ENCODE measurements around the gene ARMC10. TPM values are rescaled to one million over a fixed set of nuclear protein-coding genes. Genes with fewer than 3 reads are reported as not detected.
"Not testable (repeated sequence)": the region's sequence is repeated elsewhere in the genome, so short reads cannot be mapped to it uniquely, and the experiment has no call there.

ARMC10 gene
- total RNA-seq, result 8.6 TPM

GRCh38 chr7:103074519-103075336 lies at the start of gene ARMC10, which contains the start of gene FBXL13:
Gene ARMC10, plus strand, starts transcription at chr7:103075140. Its CDS starts 133 bp downstream, at chr7:103075273.
Gene FBXL13, minus strand, starts transcription at chr7:103074796.
- Histone ChIP-seq H3K9me3 (ENCODE audit: low read depth, low read length) (no peaks in the 10 kb centered on the region), H3K4me1 (ENCODE audit: insufficient read depth, low read length) (peaks cover 41% of the 10 kb centered on the region), H3K4me3 (ENCODE audit: low read length) (peak within 1 kb of the TSS; percentile 50), H3K27me3 (ENCODE audit: insufficient read depth, low read length) (no peaks in the 10 kb centered on the region)

DNA sequence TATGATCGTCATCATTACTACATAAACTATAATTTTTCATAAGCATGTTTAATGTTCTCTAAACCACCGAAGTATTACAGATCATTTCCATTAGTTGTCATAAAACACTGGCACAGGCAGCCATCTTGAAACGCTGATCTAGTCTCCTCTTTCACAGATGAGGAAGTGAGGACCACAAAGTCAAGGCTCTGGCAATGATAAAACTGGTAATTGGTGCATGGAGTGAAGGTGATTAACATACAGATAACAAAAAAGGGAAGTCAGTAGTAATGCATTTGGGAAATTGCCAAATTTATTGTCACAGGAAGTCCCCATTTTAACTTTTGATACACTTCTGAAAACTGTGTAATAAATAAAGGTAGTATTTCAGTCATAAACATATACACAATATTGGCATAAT lies 49.6 kb upstream of the ARMC10 start:
- Histone ChIP-seq H3K27me3 (ENCODE audit: insufficient read depth, low read length) (no peaks in the 10 kb centered on the region), H3K4me1 (ENCODE audit: insufficient read depth, low read length) (no peaks in the 10 kb centered on the region), H3K4me3 (ENCODE audit: low read length) (no peak overlapping the region), H3K9me3 (ENCODE audit: low read depth, low read length) (no peaks in the 10 kb centered on the region)

DNA sequence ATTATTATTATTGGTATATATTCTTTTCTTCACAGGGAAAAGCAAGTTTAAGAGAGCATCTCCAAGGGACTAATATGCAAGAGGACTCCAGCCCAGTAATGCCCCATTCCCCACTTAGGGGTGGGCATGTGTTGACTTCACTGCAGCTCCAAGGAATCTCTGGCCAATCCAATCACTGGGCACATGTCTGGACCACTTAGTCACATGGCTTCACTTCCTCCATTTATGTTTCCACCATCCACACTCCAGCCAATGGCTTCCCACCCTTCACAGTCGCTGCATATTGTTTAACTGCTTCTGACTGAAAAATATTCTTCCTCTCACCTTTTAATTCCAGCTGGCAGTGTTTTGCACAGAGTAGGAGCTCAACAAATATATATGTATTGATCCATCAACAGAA lies 43.9 kb upstream of the ARMC10 start:
- Histone ChIP-seq H3K9me3 (ENCODE audit: low read depth, low read length) (no peaks in the 10 kb centered on the region), H3K4me3 (ENCODE audit: low read length) (no peak overlapping the region), H3K4me1 (ENCODE audit: insufficient read depth, low read length) (no peaks in the 10 kb centered on the region), H3K27me3 (ENCODE audit: insufficient read depth, low read length) (no peaks in the 10 kb centered on the region)

- no peaks in the 10 kb centered on the region for H3K9me3 ChIP-seq (ENCODE audit: low read depth, low read length)
- no peak overlapping the region for H3K4me3 ChIP-seq (ENCODE audit: low read length)
- H3K4me1 ChIP-seq (ENCODE audit: insufficient read depth, low read length), result no peaks in the 10 kb centered on the region
- no peaks in the 10 kb centered on the region for H3K27me3 ChIP-seq (ENCODE audit: insufficient read depth, low read length)
Measured at GRCh38 chr7:103031781-103032180, 43.2 kb upstream of the ARMC10 start.

DNA sequence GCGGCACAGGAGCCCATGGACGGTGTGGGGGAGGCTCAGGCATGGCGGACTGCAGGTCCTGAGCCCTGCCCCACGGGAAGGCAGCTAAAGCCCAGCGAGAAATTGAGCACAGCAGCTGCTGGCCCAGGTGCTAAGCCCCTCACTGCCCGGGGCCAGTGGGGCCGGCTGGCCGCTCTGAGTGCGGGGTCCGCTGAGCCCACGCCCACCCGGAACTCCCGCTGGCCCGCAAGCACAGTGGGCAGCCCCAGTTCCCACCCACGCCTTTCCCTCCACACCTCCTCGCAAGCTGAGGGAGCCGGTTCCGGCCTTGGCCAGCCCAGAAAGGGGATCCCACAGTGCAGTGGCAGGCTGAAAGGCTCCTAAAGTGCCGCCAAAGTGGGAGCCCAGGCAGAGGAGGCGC lies 40.6 kb upstream of the ARMC10 start:
- not testable (repeated sequence) for H3K4me1 ChIP-seq (ENCODE audit: insufficient read depth, low read length); H3K27me3 ChIP-seq (ENCODE audit: insufficient read depth, low read length); H3K4me3 ChIP-seq (ENCODE audit: low read length); H3K9me3 ChIP-seq (ENCODE audit: low read depth, low read length)

DNA sequence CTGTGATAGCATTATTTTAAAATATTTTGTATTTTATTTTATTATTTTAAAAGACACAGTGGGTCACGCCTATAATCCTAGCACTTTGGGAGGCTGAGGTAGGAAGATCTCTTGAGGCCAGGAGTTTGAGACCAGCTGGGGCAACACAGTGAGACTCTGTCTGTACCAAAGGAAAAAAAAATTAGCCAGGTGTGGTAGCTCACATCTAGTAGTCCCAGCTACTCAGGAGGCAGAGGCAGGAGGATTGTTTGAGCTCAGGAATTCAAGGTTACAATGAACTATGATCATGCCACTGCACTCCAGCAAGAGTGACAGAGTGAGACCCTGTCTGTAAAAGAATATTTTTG lies 37.5 kb upstream of the ARMC10 start:
- Histone ChIP-seq H3K4me1 (ENCODE audit: insufficient read depth, low read length) (no peaks in the 10 kb centered on the region), H3K27me3 (ENCODE audit: insufficient read depth, low read length) (no peaks in the 10 kb centered on the region), H3K9me3 (ENCODE audit: low read depth, low read length) (no peaks in the 10 kb centered on the region), H3K4me3 (ENCODE audit: low read length) (no peak overlapping the region)

DNA sequence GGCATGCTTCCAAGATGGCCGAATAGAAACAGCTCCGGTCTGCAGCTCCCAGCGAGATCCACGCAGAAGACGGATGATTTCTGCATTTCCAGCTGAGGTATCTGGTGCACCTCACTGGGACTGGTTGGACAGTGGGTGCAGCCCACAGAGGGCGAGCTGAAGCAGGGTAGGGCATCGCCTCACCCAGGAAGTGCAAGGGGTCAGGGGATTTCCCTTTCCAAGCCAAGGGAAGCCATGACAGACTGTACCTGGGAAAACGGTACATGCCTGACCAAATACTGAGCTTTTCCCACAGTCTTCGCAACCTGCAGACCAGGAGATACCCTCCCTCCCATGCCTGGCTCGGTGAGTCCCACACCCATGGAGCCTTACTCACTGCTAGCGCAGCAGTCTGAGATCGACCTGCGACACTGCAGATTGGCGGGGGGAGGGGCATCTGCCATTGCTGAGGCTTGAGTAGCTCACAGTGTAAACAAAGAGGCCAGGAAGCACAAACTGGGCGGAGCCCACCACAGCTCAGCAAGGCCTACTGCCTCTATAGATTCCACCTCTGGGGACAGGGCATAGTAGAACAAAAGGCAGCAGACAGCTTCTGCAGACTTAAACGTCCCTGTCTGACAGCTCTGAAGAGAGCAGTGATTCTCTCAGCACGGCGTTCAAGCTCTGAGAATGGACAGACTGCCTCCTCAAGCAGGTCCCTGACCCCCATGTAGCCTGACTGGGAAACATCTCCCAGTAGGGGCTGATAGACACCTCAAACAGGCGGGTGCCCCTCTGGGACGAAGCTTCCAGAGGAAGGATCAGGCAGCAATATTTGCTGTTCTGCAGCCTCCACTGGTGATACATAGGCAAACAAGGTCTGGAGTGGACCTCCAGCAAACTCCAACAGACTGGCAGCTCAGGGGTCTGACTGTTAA lies 36.9 kb upstream of the ARMC10 start:
- not testable (repeated sequence) for H3K4me3 ChIP-seq (ENCODE audit: low read length); H3K27me3 ChIP-seq (ENCODE audit: insufficient read depth, low read length); H3K4me1 ChIP-seq (ENCODE audit: insufficient read depth, low read length); H3K9me3 ChIP-seq (ENCODE audit: low read depth, low read length)

DNA sequence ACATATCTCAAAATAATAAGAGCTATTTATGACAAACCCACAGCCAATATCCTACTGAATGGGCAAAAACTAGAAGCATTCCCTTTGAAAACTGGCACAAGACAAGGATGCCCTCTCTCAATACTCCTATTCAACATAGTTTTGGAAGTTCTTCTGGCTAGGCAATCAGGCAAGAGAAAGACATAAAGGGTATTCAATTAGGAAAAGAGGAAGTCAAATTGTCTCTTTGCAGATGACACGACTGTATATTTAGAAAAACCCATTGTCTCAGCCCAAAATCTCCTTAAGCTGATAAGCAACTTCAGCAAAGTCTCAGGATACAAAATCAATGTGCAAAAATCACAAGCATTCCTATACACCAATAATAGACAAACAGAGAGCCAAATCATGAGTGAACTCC lies 33.1 kb upstream of the ARMC10 start:
- not testable (repeated sequence) for H3K4me3 ChIP-seq (ENCODE audit: low read length); H3K4me1 ChIP-seq (ENCODE audit: insufficient read depth, low read length)

DNA sequence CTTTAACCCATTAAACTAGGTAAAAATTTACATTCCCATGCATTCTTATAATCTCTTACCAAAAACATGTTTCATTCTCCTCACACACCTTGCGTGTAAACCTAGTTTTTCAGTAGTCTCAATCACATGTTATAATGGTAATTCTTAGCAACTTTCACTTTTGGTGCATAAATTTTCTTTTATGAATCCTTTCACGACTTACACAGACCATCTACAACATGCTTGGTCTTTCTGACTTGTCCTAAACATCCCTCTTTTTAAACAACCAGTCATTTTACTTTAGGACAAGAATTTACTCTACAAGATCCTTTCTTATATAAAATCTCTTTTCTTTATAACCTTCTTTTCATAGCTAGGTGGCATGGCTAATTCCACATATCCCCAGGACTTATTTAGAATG lies 26.1 kb upstream of the ARMC10 start:
- Histone ChIP-seq H3K4me3 (ENCODE audit: low read length) (no peak overlapping the region), H3K27me3 (ENCODE audit: insufficient read depth, low read length) (no peaks in the 10 kb centered on the region), H3K4me1 (ENCODE audit: insufficient read depth, low read length) (no peaks in the 10 kb centered on the region), H3K9me3 (ENCODE audit: low read depth, low read length) (no peaks in the 10 kb centered on the region)

More for the DNA sequence above, 33.1 kb upstream of the ARMC10 start:
- not testable (repeated sequence) for H3K27me3 ChIP-seq (ENCODE audit: insufficient read depth, low read length); H3K9me3 ChIP-seq (ENCODE audit: low read depth, low read length)

DNA sequence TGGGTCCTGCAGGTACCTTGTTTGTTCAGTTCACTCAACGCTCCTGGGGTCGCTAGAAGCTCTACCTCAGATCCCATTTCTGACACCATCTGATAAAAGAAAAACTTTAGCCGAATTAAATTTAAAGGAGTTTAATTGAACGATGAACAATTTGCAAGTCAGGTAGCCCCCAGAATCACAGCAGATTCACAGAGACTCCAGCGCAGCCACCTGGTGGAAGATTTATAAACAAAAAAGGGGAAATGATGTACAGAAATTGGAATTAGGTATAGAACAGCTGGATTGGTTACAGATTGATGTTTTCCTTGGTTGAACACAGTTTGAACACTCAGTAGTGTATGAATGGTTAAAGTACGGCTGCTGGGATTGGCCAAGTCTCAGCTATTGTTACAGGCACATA lies 23.4 kb upstream of the ARMC10 start:
- Histone ChIP-seq H3K27me3 (ENCODE audit: insufficient read depth, low read length) (no peaks in the 10 kb centered on the region), H3K4me1 (ENCODE audit: insufficient read depth, low read length) (no peaks in the 10 kb centered on the region), H3K4me3 (ENCODE audit: low read length) (no peak overlapping the region), H3K9me3 (ENCODE audit: low read depth, low read length) (no peaks in the 10 kb centered on the region)

DNA sequence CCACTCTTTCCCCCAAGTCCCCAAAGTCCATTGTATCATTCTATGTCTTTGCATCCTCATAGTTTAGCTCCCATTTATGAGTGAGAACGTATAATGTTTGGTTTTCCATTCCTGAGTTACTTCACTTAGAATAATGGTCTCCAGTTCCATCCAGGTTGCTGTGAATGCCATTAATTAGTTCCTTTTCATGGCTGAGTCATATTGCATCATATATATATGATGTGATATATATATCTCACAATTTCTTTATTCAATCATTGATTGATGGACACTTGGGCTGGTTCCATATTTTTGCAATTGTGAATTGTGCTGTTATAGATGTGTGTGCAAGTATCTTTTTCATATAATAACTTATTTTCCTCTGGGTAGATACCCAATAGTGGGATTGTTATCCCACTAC lies 18.9 kb upstream of the ARMC10 start:
- not testable (repeated sequence) for H3K4me3 ChIP-seq (ENCODE audit: low read length)

GRCh38 chr7:103058122-103058521 lies 16.8 kb upstream of the ARMC10 start:
- no peaks in the 10 kb centered on the region for H3K9me3 ChIP-seq (ENCODE audit: low read depth, low read length)
- H3K4me3 ChIP-seq (ENCODE audit: low read length), result no peak overlapping the region
- no peaks in the 10 kb centered on the region for H3K4me1 ChIP-seq (ENCODE audit: insufficient read depth, low read length)
- H3K27me3 ChIP-seq (ENCODE audit: insufficient read depth, low read length), result no peaks in the 10 kb centered on the region

More for the DNA sequence above, 18.9 kb upstream of the ARMC10 start:
- H3K4me1 ChIP-seq (ENCODE audit: insufficient read depth, low read length); H3K9me3 ChIP-seq (ENCODE audit: low read depth, low read length); H3K27me3 ChIP-seq (ENCODE audit: insufficient read depth, low read length): not testable (repeated sequence)

DNA sequence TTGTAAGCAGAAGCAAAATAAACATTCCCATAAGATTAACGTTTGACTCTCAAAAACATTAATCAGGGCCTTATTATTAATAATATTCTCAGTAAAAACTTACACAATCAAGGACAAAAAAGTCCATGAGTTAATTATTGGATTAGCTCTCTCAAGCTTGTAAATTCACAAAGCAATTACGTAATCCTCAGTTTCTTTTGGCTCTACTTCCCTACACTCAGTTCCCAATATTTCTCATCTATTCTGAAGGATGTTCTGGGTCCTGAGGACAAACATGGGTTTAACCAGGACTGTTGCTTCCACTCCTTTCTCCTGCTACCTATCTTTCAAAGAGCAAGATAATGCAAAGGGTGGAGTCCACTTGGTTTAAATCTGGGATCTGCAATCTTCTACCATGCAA lies 15.5 kb upstream of the ARMC10 start:
- Histone ChIP-seq H3K27me3 (ENCODE audit: insufficient read depth, low read length) (no peaks in the 10 kb centered on the region), H3K9me3 (ENCODE audit: low read depth, low read length) (no peaks in the 10 kb centered on the region), H3K4me3 (ENCODE audit: low read length) (no peak overlapping the region), H3K4me1 (ENCODE audit: insufficient read depth, low read length) (no peaks in the 10 kb centered on the region)

- H3K27me3 ChIP-seq (ENCODE audit: insufficient read depth, low read length), result no peaks in the 10 kb centered on the region
- H3K9me3 ChIP-seq (ENCODE audit: low read depth, low read length), result no peaks in the 10 kb centered on the region
- no peak overlapping the region for H3K4me3 ChIP-seq (ENCODE audit: low read length)
- H3K4me1 ChIP-seq (ENCODE audit: insufficient read depth, low read length), result no peaks in the 10 kb centered on the region
Measured at GRCh38 chr7:103063895-103064294, 11.0 kb upstream of the ARMC10 start.

DNA sequence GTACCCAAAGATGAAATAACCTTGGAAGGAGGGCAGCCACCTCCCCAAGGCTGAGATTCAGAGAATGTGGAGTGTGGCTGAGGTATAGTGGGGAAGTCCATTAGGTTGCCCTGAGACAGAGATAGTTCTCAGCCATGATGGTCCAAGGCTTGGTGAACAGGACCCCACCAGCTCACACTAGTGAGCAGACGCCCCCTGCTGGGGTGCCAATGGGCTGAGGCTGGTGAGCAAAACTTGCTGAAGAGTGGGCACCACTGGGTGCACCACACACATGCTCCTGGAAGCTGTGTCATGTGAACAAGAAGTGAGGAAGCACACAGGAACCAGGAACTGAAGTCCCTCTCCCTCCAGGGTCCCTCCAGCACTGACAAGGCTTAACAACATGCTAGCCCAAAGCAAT lies 9.3 kb upstream of the ARMC10 start:
- Histone ChIP-seq H3K27me3 (ENCODE audit: insufficient read depth, low read length) (no peaks in the 10 kb centered on the region), H3K4me3 (ENCODE audit: low read length) (no peak overlapping the region), H3K4me1 (ENCODE audit: insufficient read depth, low read length) (no peaks in the 10 kb centered on the region), H3K9me3 (ENCODE audit: low read depth, low read length) (no peaks in the 10 kb centered on the region)
